Neural cell (in vitro differentiated cells): ENCODE measurements around the gene E2F4.

Experiments used
- EP300 ChIP-seq: fragments of 450-650 bp; conservative IDR thresholded peaks from 2 replicates; pipeline ENCODE4 v1.6.1; 2014; ENCODE audit warnings: antibody characterized with exemption, mild to moderate bottlenecking, moderate library complexity; ENCODE audit not compliant: poor library complexity, severe bottlenecking
- EZH2 ChIP-seq: fragments of 200-600, 300-800 bp; shearing (Covaris generic), sonication (generic); IDR thresholded peaks from 2 replicates; pipeline ENCODE4 v1.6.1; 2014; ENCODE audit warnings: antibody characterized with exemption, low read length, borderline replicate concordance, mild to moderate bottlenecking; ENCODE audit not compliant: insufficient read depth, poor library complexity, severe bottlenecking
- TF ChIP-seq, protein P1 (sequence below): fragments of 450-650 bp; IDR thresholded peaks from 2 replicates; pipeline ENCODE4 v1.5.1; 2014; ENCODE audit warnings: antibody characterized with exemption, mild to moderate bottlenecking, moderate library complexity; ENCODE audit not compliant: poor library complexity, severe bottlenecking

DNA sequence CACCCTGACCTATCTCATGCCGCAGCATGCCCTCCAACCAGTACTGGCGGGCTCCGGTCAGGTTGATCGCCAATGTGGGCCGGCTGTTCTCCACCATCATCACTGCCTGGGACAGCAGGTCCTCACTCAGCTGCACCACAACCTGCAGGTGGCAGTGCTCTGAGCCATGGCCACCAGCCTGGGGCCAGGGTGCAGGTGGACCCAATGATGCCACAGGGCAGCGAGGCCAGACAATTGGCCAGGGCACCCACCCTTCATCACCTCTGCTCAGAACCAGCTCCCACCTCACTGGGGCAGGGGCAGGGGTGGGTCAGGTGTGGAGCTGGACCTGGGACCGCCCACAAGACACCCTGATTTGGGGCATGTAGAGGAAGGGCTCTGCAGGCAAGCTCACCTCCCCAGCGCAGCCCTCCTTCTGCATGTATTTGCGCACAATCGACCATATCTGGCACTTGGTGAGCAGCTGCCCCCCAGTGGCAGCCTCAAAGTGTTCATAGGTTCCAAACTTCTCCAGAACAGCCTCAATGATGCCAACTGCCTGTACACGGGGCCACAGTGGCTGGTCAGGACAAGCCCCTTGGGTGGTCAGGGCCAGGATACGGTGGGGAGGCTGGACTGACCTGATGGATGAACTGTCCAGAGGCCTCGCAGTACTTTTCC lies 12.4 kb upstream of the E2F4 start:
- TF ChIP-seq, protein P1, sequence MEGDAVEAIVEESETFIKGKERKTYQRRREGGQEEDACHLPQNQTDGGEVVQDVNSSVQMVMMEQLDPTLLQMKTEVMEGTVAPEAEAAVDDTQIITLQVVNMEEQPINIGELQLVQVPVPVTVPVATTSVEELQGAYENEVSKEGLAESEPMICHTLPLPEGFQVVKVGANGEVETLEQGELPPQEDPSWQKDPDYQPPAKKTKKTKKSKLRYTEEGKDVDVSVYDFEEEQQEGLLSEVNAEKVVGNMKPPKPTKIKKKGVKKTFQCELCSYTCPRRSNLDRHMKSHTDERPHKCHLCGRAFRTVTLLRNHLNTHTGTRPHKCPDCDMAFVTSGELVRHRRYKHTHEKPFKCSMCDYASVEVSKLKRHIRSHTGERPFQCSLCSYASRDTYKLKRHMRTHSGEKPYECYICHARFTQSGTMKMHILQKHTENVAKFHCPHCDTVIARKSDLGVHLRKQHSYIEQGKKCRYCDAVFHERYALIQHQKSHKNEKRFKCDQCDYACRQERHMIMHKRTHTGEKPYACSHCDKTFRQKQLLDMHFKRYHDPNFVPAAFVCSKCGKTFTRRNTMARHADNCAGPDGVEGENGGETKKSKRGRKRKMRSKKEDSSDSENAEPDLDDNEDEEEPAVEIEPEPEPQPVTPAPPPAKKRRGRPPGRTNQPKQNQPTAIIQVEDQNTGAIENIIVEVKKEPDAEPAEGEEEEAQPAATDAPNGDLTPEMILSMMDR, result no peak
- TF ChIP-seq EP300, result no peak
- no peak for TF ChIP-seq EZH2
